Dermis blood vessel endothelial cell (primary cell): ENCODE measurements around the gene UQCR11. TPM values are rescaled to one million over a fixed set of nuclear protein-coding genes. Genes with fewer than 3 reads are reported as not detected.
"Not testable (repeated sequence)": the region's sequence is repeated elsewhere in the genome, so short reads cannot be mapped to it uniquely, and the experiment has no call there.

ENCODE experiments used
- DNase-seq: peaks from one replicate; pipeline ENCODE4 v3.0.0; 2010
- total RNA-seq: library from RNA; depleted of rRNA; stranded (reverse); fragments of >200 nt; gene quantifications from 2 replicates; pipeline ENCODE4 v1.2.3, GENCODE V29; 2014

The UQCR11 gene
- 48.8 and 62.1 TPM in 2 replicates for total RNA-seq

- peak; percentile 96 for DNase-seq
These were observed at the start of gene UQCR11 for GRCh38 chr19:1605236-1606137. Gene UQCR11, minus strand, starts transcription at chr19:1605462. Its CDS starts 53 bp downstream, at chr19:1605409.

GRCh38 chr19:1654178-1654792 is 49.0 kb upstream of the UQCR11 start:
- DNase-seq = no peak

GRCh38 chr19:1653300-1653628 is 48.0 kb upstream of the UQCR11 start:
- no peak for DNase-seq

- peak; percentile 99 for DNase-seq
These were observed 47.4 kb upstream of the UQCR11 start, which contains the start of gene TCF3 for GRCh38 chr19:1652471-1653299. Gene TCF3, minus strand, starts transcription at chr19:1652615. Its CDS starts 2,367 bp downstream, at chr19:1650248.

GRCh38 chr19:1651568-1652291 is 46.5 kb upstream of the UQCR11 start:
- peak; percentile 63 for DNase-seq

GRCh38 chr19:1650650-1651567 is 45.6 kb upstream of the UQCR11 start:
- DNase-seq = peak; percentile 45

GRCh38 chr19:1649706-1650649 is 44.7 kb upstream of the UQCR11 start:
- DNase-seq = no peak

- DNase-seq = no peak
These were observed 43.8 kb upstream of the UQCR11 start for GRCh38 chr19:1648920-1649541.

- DNase-seq = no peak
These were observed 43.2 kb upstream of the UQCR11 start for GRCh38 chr19:1648459-1648849.

- DNase-seq = no peak
These were observed 42.5 kb upstream of the UQCR11 start for GRCh38 chr19:1647501-1648458.

- DNase-seq = no peak
These were observed 41.6 kb upstream of the UQCR11 start for GRCh38 chr19:1646659-1647453.

- no peak for DNase-seq
These were observed 40.9 kb upstream of the UQCR11 start for GRCh38 chr19:1646149-1646548.

- no peak for DNase-seq
These were observed 40.0 kb upstream of the UQCR11 start for GRCh38 chr19:1645299-1645698.

- DNase-seq = no peak
These were observed 38.8 kb upstream of the UQCR11 start for GRCh38 chr19:1644070-1644469.

GRCh38 chr19:1640893-1641448 is 35.7 kb upstream of the UQCR11 start:
- DNase-seq = not testable (repeated sequence)

GRCh38 chr19:1636325-1637236 is 31.3 kb upstream of the UQCR11 start:
- DNase-seq = no peak
